ENCODE measurements around the gene NLRC5. TPM values are rescaled to one million over a fixed set of nuclear protein-coding genes. Genes with fewer than 3 reads are reported as not detected.

NLRC5 gene
- total RNA-seq, 1 donor from 2014 or later = 44.9 TPM

- Histone ChIP-seq H3K36me3 (no peaks in the 10 kb centered on the region), H3K4me1 (no peaks in the 10 kb centered on the region), H3K27me3 (no peaks in the 10 kb centered on the region), H3K9me3 (no peaks in the 10 kb centered on the region), H3K4me3 (no peak overlapping the region), H3K27ac (no peak overlapping the region)
- DNase-seq (no peak), ATAC-seq (no peak)
- intact Hi-C loops (cut with DNase I) = no loop called here
- TF ChIP-seq, protein P1, sequence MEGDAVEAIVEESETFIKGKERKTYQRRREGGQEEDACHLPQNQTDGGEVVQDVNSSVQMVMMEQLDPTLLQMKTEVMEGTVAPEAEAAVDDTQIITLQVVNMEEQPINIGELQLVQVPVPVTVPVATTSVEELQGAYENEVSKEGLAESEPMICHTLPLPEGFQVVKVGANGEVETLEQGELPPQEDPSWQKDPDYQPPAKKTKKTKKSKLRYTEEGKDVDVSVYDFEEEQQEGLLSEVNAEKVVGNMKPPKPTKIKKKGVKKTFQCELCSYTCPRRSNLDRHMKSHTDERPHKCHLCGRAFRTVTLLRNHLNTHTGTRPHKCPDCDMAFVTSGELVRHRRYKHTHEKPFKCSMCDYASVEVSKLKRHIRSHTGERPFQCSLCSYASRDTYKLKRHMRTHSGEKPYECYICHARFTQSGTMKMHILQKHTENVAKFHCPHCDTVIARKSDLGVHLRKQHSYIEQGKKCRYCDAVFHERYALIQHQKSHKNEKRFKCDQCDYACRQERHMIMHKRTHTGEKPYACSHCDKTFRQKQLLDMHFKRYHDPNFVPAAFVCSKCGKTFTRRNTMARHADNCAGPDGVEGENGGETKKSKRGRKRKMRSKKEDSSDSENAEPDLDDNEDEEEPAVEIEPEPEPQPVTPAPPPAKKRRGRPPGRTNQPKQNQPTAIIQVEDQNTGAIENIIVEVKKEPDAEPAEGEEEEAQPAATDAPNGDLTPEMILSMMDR (IDR thresholded peaks at IDR 0.05) = no peak
Measured at GRCh38 chr16:56982695-56983094, 6.7 kb upstream of the NLRC5 start.

- ATAC-seq (no peak), DNase-seq (no peak)
- Histone ChIP-seq H3K36me3 (no peaks in the 10 kb centered on the region), H3K9me3 (no peaks in the 10 kb centered on the region), H3K4me1 (peaks cover 4% of the 10 kb centered on the region), H3K27me3 (no peaks in the 10 kb centered on the region), H3K4me3 (no peak overlapping the region), H3K27ac (no peak overlapping the region)
- TF ChIP-seq, protein P1 (IDR thresholded peaks at IDR 0.05) = no peak
- intact Hi-C loops (cut with DNase I) = no loop called here
Measured at GRCh38 chr16:56983211-56983751, 6.1 kb upstream of the NLRC5 start.

DNA sequence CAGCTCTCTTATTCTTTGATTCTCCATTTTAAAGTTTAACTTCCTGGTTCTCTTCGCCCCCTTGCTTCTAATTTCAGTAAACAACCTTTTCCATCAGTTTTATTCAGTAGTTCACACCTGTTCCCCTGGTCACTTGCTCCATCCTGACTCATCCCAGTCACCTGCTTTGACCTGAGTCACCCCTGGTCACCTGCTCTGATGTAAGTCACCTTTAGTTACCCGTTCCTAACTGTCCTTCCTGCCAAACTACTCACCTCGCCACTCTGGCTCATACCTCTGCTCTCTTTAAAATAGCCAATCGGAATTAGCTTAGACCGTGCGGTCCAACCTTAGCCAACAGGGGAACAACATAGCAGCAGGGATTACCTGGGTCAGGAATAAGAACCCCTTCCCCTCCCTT lies 4.7 kb upstream of the NLRC5 start:
- no peak for ATAC-seq
- H3K27ac ChIP-seq = no peak overlapping the region
- H3K4me1 ChIP-seq = peaks cover 12% of the 10 kb centered on the region
- H3K4me3 ChIP-seq = no peak overlapping the region
- H3K9me3 ChIP-seq = no peaks in the 10 kb centered on the region
- intact Hi-C loops (cut with DNase I) = no loop called here
- no peaks in the 10 kb centered on the region for H3K36me3 ChIP-seq
- TF ChIP-seq, protein P1 (IDR thresholded peaks at IDR 0.05) = no peak
- H3K27me3 ChIP-seq = no peaks in the 10 kb centered on the region
- no peak for DNase-seq

GRCh38 chr16:56985288-56985961 lies 3.9 kb upstream of the NLRC5 start:
- peaks cover 13% of the 10 kb centered on the region for H3K4me1 ChIP-seq
- TF ChIP-seq, protein P1 (IDR thresholded peaks at IDR 0.05) = no peak
- no peaks in the 10 kb centered on the region for H3K27me3 ChIP-seq
- intact Hi-C loops (cut with DNase I) = no loop called here
- no peak for DNase-seq
- H3K36me3 ChIP-seq = no peaks in the 10 kb centered on the region
- no peaks in the 10 kb centered on the region for H3K9me3 ChIP-seq
- no peak overlapping the region for H3K4me3 ChIP-seq
- H3K27ac ChIP-seq = no peak overlapping the region
- no peak for ATAC-seq

- Histone ChIP-seq H3K36me3 (no peaks in the 10 kb centered on the region), H3K27ac (no peak overlapping the region), H3K4me3 (no peak overlapping the region), H3K9me3 (no peaks in the 10 kb centered on the region), H3K4me1 (peaks cover 19% of the 10 kb centered on the region), H3K27me3 (no peaks in the 10 kb centered on the region)
- TF ChIP-seq, protein P1 (IDR thresholded peaks at IDR 0.05) = no peak
- ATAC-seq (no peak), DNase-seq (no peak)
- intact Hi-C loops (cut with DNase I) = no loop called here
Measured at GRCh38 chr16:56985962-56986360, 3.4 kb upstream of the NLRC5 start.
